ENCODE data around the gene STAMBPL1.
"Not testable (repeated sequence)": the region's sequence is repeated elsewhere in the genome, so short reads cannot be mapped to it uniquely, and the experiment has no call there.

Gene STAMBPL1

GRCh38 chr10:88858491-88858890 is 21.6 kb upstream of the STAMBPL1 start:
- no peak for DNase-seq

- no peak for DNase-seq
Observed at GRCh38 chr10:88861036-88861435, 19.0 kb upstream of the STAMBPL1 start.

DNA sequence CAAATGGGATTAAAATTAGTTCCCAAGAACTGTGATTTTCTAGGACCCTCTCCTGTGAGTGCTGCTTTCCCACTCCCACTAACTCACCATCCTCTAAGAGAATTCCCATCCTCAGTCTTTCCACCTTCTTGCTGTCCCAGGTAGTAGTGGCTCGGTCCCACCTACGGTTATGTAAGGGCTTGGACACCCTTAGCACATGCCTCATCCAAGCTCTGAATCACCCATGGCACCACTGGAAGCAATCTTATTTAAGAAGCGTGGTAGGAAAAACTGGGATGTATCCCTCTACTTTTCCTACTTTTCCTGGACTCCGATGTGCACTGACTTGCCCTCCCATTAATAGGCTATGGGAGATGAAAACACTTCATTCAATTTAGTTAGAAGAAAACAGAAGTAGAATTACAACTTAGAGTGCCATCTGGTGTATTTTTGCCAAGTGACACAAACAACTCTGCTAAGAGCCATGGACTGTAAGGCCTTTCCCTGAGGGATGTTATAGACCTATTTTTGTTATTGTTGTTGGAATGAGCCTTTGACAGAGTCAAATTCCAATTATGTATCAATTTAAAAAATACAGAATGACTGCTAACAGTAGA is 14.7 kb upstream of the STAMBPL1 start:
- DNase-seq = no peak

GRCh38 chr10:88866454-88866853 is 13.6 kb upstream of the STAMBPL1 start:
- DNase-seq = no peak

- no peak for DNase-seq
Observed at GRCh38 chr10:88870089-88870488, 10.0 kb upstream of the STAMBPL1 start.

GRCh38 chr10:88873757-88874156 is 6.3 kb upstream of the STAMBPL1 start:
- DNase-seq = no peak

- DNase-seq = no peak
Observed at GRCh38 chr10:88874281-88874680, 5.8 kb upstream of the STAMBPL1 start.

- DNase-seq = no peak
Observed at GRCh38 chr10:88875081-88875480, 5.0 kb upstream of the STAMBPL1 start.

DNA sequence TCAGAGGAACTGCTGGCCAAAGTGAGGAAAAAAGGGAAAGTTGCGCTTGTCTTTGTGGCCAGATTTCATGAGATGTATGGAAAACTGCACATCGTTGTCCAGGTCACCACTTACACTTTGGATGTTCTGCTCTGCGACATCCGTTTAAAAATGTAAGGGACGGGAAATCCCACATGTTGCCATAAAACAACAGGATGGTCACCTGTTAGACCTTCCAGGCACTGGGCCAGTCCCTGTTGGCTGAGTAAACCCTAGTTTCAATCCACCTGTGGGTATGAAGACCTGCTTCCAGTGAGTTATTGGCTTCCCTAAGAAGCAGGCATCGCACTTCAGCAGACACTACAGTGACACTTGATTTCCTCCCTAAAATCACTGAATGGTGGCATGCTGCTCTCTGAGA is 2.7 kb upstream of the STAMBPL1 start:
- no peak for DNase-seq

- peak; percentile 57 for DNase-seq
Observed at GRCh38 chr10:88880282-88881076, 434 bp downstream of the STAMBPL1 start.

GRCh38 chr10:88881320-88881719 is 1.3 kb downstream of the STAMBPL1 start:
- DNase-seq = no peak

GRCh38 chr10:88881922-88882645 is 2.0 kb downstream of the STAMBPL1 start:
- no peak for DNase-seq

GRCh38 chr10:88882646-88883447 is 2.8 kb downstream of the STAMBPL1 start:
- not testable (repeated sequence) for DNase-seq

- DNase-seq = no peak
Observed at GRCh38 chr10:88883448-88883809, 3.4 kb downstream of the STAMBPL1 start.

DNA sequence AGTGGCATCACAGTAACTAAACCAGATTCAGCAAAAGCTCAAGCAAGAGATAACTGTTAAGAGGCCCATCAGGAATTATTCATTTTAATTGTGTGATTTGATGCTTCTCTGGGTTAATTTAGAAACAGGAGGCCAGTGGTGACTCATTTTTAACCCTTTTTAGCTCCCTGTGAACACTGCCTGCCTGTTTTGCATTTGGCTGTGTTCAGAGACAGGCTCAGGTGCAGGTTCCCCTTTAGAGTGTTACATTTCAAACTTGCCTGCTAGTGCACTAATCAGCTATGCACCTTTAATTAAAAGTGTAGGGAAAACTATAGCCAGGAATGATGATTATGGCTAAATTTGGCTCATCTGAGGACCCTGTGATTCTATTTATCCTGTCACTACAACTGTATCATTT is 6.5 kb downstream of the STAMBPL1 start:
- no peak for DNase-seq

DNA sequence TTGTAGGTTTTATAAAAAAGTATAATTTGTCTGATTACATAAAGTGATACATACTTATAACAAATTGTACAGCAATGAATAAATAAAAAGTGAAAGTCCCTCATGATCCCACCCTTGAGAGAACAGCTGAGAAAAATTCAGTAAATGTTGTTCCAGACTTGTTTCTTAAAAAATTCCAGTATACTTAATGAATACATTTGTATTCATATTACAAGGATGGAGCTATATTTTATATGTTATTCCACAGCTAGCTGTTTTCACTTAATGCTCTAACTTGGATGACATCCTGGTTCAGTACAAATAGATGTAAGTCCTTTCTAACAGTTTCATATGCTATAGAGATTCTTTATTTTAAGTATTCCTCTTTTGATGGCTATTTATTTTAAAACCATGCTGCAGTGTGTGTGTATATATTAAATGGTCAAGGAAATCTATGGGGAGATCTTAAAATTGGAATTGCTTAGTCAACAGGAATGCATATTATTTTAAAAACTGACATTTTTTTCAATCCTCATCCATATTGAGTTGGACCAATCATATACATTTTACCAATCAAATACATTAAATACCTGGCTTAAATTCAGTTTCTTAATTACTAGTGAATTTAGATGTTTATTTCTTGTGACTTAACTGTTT is 8.9 kb downstream of the STAMBPL1 start:
- DNase-seq = no peak

GRCh38 chr10:88889559-88890337 is 9.7 kb downstream of the STAMBPL1 start:
- DNase-seq = no peak

- no peak for DNase-seq
Observed at GRCh38 chr10:88890681-88891381, 10.8 kb downstream of the STAMBPL1 start.

DNA sequence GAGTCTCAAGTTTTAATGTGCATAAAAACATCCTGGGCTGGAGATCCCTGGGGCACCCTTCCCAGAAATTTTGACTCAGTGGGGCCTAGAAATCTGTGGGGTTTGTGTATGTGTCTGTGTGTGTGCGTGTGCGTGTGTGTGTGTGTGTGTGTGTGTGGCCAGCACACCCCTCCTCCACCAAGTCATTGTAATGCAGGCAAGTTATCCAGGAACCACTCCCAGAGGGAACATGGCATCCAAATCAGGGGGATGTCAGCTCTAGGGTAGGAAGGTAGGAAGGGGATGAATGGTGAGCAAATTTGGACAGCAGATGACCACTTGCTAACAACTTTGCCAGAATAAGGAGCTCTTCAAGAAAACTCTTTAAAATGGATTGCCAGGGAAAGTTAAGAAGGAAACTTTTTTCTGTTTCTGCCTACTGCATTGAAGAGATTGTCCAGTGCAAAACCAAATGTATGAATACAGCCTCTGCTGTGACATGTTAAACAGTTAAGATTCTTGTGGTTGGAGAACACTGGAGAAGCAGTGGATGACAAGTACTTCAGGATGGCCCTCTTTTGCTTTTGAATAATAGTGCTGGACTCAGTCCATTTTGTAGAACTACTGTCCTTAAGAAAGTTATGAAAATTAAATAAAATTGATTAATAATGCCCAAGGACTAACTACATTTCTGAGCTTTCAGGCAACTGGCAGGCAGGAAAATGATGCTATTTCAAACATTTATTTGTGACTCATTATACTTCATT is 12.3 kb downstream of the STAMBPL1 start:
- no peak for DNase-seq

GRCh38 chr10:88893611-88894010 is 13.6 kb downstream of the STAMBPL1 start:
- no peak for DNase-seq

Measured in stimulated activated CD4-positive, alpha-beta T cell treated with anti-CD3 and anti-CD28 coated beads, Interleukin-2, amount 100 ng/mL, for 48 hours (primary cell).